Stimulated activated CD4-positive, alpha-beta T cell treated with anti-CD3 and anti-CD28 coated beads, Interleukin-4, amount 100 ng/mL, for 24 hours (primary cell): ENCODE results near the gene POLN.
"Not testable (repeated sequence)": the region's sequence is repeated elsewhere in the genome, so short reads cannot be mapped to it uniquely, and the experiment has no call there.

Experiments
- DNase-seq: peaks from one replicate; pipeline ENCODE4 v3.0.0-alpha.2; 2020

POLN gene

DNA sequence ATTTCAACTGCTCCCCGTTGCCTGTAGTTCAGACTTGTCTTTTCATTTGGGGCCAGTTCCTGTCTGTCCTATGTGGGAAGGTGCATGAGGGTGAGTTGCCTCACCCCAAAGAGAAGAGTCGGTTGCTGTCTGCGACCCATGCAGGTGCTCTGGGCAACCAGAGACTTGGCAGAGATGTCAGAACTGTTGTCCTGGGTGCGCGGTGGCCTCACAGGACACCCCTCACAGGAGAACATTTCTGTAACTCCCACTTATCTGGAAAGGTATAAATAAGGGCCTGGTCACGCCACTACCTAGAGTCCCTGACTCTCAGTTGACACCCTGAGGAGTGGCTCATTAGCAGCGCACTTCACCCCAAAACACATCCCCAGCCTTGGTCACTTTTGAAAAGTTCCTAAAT is 192.5 kb downstream of the POLN start:
- DNase-seq = no peak

DNA sequence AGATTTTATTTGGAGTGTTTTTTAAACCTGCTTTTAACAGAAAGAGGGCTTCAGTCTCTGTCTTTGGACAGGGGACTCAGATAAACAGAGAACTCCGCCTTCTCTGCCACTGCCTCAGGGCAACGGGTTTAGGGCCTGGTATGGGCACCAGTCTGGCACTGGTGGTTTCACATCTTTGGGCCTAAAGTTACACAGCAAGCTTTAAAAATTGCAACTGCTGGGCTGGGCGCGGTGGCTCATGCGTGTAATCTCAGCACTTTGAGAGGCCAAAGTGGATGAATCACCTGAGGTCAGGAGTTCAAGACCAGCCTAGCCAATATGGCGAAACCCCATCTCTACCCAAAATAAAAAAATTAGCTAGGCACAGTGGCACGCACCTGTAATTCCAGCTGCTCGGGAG is 193.1 kb downstream of the POLN start:
- no peak for DNase-seq

DNA sequence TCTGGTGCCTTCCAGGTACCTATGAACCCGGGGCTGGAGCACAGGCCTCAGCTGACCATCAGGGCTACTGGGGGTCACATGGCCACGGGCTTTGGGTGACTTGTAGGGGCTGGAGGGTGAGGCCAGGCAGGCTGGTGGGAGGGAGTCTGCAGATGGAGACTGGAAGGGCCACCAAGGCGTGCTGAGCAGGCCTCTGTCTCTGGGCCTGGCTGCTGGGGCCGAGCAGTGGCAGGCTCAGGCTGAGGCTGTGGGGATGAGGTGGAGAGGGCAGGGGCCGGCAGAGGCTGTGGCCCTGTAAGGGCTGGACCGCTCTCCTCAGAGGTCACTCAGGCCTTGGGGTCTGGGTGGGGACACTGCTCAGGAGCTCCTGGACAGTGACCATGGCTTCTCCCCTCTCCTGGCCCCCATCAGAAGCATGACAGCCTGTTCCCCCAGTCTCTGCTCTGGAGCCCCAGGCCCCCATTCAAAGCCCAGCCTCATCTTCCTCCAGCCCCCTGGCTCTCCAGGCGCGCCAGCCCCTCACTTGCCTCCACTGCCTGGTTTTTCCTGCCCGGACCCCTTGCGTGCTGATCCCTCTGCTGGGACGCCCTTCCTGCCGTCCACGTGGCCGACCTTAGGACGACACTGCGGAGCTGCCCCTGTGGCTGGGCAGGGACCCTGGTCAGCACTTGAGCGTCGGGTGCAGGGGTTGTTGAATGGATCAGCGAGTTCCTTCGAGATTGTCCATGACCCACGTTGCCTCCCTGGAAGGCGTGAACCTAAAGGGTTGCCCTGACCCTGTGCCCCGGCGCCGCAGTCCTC is 193.9 kb downstream of the POLN start:
- no peak for DNase-seq

DNA sequence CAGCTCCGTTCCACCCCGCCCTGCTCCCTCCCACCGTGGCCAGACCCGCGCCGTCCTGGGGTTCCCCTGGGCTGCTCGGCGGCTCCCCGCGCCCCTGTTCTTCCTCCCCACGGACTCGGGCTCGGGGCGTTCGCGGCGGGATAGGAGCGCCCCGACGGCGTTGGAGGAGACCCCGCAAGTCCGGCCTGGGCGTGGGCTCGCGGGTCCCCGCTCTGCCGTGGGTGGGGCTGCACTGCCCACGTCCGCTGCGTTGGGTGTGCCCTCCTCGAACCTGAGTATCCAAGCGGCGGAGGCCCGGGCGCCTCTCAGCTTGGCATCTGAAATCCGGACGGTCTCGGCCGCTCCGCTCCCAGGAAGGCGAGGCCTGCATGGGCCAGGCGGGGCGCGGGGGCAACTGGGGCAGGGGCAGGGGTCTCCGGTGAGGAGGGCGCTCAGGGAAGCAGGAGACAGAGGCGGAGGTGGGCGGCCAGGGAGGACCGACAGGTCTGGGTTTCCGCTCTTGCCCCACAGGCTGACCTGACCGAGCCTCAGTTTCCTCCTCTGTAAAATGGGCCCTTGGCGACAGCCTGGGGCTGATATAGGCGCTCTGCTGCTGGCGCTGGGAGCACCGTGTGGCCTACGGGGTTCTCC is 194.8 kb downstream of the POLN start:
- DNase-seq = no peak

DNA sequence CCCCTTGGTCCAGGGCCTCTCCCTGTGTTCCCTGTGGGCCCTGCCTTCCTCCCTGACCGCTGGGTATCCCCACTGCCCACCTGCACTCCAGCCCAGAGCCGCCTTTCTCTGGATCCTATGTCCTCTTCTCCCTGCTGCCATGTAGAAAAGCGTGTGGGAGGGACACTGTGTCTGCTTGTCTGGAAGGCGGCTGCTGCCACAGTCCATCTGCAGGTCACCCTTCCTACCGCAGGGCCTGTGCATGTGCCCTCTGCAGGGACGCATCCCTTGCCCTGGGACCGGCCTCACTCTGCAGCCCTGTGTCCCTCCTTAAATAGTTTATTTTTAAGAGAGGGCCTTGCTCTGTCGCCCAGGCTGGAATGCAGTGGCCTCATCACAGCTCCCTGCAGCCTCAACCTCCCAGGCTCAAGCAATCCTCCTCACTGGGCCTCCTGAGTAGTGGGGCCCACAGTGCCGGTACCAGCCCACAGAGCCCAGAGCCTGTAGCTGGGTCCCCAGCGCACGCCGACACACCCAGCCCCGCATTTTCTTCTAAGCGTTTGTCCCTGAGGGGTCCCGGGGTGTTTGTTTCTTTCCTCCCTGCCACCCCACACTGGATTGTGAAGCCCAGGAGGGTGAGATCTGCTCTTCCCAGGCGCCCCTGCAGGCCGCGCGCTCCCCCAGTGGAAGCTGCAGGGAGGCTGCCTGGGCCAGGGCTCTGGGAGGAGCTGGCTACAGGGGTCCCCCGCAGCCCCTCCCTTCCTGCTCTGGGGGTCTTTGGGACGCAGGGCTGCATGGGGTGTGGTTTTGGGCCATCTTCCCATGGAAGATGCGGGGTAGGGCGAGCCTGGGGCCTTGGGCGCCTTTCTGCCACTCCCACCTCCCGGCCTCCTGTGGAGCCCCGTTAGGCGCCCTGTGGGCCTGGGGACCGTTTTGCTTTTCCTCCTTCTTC is 195.6 kb downstream of the POLN start:
- no peak for DNase-seq

DNA sequence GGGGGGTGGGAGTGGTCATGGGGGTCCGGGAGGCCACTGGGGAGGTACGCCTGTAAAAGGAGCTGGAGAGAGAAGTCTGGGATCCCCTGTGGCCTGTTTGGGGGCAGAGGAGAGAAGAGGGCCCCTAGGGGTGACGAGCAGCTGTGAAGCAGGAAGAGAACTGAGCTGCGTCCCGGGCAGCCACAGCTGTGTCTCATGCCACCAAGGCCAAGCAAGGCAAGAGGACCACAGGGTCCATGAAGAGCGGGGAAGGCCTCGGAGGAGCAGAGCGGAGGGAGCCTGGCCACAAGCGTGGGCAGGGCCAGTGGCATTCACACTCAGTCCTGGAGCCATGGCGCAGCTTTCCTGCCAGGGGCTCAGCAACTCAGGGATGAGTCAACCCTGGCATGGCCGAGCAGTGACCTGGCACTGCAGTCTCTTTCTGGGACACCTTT is 196.4 kb downstream of the POLN start:
- DNase-seq = no peak

DNA sequence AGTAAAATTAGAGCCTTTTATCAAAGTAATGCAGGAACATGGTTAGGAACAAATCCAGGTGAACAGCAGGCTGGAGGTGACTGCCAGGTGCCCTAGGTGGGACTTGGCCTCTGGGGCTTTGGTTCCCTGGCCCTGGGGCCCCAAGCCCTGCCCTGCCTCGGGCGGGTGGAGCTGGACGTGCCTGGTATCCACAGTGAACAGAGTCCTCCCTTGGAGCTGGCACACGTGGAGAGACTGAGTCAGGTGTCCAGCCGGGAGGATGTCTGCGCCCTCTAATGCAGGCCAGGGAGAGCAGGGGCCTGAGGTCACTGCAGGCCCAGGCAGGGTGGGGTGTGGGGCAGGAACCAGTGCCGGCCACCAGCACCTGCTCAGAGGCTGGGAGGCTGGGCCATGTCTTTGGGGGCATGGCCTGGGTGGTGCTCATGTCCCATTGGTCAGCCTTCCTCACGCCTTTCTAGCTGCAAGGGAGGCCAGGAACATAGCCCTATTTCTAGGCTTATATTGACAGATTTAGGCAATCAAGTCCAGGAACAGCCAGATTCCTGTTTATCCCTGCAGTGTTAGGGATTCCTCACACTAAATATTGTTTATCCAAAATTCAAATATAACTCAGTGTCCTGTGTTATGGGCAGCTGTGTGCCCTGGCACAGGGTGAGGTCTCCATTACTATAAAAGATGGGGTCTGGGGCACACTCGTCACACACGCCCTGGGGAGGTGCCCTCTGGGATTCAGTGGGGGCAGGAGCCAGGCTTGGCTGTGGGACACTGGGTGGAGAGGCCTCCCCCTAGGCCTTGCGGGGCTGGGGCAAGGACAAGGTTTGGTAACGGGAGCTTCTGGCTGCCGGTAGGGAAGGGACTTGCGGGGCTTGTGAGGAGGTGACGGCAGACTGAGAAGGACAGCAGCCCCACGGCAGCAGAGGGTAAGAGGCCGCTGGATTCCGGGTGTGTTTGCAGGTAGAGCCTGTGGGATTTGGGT is 197.1 kb downstream of the POLN start:
- no peak for DNase-seq

DNA sequence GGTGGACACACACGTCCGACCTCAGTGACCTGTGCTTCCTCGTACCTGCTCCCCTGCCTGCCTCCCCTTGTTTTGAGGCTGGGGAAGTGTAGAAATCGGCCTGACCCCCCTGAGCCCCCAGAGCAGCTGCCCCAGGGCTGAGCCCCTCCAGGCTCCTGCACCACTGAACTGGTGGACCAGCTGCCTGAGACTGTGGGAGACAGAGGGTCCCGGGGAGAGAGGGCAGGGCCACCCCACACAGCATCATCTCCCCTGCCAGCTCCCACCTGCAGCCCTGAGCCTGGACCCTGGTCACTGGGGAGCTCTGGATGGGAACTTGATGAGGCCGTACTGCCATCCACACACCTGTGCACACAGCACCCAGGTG is 197.8 kb downstream of the POLN start:
- DNase-seq = no peak

DNA sequence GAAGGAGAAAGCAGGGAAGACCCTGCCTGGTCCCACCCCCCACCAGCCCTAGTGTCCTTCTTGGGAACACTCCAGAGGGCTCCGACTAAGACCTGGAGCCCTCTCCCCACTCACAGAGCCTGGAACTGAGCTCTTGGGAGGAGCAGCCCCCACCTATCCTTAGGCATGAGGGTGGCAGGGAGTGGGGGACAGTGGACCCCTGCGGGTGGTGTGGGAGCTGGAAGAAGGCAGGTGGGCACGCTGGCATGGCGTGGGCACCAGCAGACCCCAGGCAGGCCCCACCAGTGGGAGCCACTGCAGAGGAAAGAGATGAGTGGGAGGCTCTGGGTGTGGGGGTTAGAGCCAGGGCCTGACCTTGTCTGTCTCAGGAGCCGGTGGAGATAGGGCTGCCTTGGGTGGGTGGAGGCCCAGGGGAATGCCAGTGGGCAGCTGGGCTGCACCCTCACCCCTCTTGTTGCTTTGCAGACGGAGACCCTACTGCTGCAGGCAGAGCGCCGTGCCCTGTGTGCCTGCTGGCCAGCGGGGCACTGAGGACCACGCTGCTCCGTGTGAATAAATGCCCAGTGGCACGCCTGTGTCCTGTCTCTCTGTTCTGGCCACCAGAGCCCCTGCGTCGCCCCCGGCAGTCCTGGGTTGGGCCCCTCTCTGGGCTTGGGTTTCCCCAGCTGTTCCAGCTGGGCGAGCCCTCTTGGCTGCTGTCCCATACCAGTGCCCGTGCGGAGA is 198.4 kb downstream of the POLN start:
- no peak for DNase-seq

DNA sequence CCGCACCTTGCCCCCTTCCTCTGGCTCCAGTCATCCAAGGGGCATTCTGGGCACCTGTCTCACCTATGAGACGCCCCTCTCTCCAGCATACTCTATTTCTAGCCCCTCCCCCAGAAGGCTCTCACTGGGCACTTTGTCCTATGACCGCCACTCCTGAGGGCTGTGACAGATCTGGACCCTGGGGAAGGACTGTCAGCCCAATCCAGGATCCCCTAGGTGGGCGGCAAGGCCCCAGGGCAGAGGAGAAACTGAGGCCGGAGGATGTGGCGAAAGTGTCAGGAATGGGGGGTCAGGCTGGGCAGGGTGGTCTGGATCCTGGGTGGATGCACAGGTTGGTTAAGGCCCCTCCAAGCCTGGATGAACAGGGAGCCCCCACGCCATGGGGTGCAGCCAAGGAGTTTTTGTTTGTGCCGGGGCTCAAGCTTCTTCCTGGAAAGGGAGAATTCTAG is 198.9 kb downstream of the POLN start:
- DNase-seq = no peak

DNA sequence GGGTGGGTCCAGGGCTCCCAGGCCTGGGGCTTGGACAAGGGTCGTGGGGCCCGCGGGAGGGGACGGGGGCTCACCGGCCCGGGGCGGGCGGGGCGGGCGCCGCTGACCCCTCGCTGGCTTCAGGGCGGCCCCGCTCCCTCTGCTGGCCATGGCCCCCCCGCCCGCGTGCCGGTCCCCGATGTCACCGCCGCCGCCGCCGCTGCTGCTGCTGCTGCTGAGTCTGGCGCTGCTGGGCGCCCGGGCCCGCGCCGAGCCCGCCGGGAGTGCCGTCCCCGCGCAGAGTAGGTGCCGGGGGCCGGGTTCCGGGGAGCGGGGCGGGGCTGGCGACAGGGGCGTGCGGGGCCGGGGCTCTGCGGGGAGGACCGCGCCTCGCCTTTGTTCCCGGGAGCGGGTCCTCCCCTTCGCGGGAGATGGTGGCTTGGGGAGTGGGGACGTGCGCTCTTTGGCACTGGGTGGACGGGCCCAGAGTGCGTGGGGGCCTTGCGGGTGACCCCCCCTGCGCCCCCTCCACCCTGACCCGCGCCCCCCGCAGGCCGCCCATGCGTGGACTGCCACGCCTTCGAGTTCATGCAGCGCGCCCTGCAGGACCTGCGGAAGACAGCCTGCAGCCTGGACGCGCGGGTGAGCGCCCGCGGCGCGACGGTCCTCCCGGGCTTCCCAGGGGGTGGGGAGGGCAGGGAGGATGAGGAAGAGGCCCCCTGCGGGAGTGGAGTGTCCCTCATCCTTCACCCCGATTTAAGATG is 199.5 kb downstream of the POLN start:
- DNase-seq = peak; percentile 30

DNA sequence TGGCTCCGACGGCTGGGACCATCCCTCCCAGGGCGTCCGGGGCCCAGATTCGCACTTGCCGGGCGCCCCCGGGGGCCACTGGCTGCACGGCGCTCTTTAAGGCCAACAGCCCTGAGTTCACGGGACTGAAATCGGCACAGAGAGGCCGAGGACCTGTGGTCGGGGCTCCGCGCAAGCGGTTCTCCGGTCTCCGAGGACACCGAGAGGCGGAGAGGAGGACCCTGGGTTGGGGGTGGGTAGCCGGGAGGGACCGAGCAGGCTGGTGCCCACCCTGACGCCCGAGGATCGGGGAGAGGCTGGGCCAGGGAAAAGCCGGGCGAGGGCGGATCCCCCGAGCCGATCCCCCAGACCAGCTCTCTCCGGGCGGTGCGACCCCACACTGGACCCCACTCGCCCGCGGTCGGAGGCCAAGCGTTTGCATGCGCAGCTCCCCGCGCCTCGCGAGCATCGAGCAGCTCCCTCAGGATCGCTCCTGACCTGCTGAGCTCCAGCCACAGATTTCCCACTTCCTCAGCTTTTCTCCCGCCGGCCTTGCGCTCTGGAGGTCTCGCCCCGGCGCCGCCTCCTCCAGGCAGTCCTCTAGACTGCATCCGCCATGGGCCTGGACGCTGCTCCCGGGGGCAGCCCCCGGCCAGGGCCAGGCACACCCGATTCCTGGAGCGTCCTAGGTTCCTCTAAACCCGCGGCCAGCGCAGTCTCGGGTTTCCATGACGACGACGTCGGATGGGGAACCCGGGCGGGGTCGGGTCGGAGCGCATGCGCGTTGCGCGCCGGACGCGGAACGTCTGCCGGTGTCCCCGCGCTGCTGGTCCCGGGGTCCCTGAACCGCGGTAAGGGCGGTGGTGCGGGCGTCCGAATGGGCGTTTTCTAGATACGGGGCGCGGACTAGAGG is 200.4 kb downstream of the POLN start:
- peak; percentile 88 for DNase-seq

DNA sequence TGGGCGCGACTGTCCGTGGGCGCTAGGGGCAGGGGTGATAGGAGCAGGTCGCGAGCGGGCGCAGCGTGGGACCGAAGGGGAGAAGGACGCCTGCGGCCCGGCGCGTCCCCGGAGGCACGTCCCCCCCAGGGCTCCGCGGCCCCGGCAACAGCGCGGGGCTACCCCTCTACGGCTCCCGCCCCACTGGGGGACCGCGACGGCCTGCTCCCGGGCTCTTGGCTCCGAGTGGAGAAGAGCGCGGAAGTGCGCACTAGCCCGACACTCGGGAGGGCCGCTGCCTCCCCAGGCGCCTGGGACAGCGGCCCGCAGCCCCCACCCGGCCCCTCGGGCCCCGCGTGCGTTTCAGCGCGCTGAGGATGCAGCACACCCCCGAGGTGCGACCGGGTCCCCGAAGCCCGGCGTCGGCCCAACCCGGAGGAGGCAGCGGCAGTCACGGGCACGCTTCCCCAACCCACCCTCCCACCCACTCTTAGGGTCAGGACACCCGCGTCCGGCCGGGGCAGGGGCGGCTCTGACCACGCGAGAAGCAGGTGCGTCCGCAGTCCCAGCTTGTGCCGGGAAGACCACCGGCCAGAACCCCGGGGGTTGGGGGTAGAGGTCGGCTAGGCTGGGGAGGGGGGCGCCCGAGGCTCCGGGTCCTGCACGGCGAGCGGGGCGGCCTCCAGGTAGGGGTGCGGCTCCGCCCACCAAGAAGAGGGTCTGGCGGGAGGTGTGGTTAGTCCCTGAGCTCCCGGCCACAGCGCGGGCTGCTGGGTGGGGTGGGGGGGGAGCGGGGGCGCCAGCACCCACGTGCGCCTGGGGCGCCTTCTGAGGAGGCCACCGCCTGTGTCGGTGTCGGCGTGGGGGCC is 201.3 kb downstream of the POLN start:
- DNase-seq = no peak

DNA sequence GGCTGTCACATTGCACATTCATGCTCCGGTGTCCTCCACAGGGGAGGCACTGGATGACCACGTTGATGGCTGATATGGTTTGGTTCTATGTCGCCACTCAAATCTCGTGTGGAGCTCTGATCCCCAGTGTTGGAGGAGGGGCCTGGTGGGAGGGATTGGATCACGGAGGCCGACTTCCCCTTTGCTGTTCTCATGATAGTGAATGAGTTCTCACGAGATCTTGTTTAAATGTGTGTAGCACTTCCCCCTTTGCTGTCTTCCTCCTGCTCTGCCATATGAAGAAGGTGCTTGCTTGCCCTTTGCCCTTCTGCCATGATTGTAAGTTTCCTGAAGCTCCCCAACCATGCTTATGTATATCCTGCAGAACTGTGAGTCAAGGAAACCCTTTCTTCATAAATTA is 205.1 kb downstream of the POLN start:
- no peak for DNase-seq

DNA sequence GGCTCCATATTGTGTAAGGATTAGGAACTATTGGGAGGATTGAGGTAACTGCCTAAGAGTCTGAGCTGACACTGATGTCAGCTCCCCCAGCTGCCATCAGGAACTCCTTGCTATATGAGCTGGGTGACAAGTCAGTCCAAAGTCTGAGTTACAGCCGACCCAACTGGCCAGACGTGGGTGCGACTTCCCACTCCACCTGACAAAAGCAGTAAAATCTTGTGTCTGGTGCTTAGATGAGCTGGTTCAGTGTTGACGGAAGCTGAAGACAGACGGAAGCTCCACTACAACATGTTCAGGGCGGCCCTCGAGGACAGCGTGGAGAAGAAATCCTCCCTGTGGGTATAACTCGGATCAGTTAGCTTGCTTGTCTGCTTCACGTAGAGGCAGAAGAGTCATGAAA is 205.6 kb downstream of the POLN start:
- DNase-seq = no peak

DNA sequence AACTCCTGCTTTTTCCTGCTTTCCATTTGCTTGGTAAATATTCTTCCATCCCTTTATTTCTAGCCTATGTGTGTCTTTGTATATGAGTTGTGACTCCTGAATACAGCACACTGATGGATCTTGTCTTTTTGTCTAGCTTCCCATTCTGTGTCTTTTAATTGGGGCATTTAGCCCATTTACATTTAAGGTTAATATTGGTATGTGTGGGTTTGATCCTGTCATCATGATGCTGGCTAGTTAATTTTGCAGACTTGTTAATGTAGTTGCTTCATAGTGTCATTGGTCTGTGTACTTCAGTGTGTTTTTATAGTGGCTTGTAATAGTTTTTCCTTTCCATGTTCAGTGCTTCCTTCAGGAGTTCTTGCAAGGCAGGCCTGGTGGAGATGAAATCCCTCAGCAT is 210.8 kb downstream of the POLN start:
- DNase-seq = not testable (repeated sequence)

DNA sequence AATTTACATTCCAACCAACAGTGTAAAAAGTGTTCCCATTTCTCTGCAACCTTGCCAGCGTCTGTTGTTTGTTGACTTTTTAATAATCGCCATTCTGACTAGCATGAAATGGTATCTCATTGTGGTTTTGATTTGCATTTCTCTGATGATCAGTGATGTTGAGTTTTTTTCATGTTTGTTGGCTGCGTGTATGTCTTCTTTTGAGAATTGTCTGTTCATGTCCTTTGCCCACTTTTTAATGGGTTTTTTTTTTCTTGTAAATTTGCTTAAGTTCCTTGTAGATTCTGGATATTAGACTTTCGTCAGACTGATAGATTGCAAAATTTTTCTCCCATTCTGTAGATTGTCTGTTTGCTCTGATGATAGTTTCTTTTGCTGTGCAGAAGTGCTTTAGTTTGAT is 214.8 kb downstream of the POLN start:
- DNase-seq = not testable (repeated sequence)

DNA sequence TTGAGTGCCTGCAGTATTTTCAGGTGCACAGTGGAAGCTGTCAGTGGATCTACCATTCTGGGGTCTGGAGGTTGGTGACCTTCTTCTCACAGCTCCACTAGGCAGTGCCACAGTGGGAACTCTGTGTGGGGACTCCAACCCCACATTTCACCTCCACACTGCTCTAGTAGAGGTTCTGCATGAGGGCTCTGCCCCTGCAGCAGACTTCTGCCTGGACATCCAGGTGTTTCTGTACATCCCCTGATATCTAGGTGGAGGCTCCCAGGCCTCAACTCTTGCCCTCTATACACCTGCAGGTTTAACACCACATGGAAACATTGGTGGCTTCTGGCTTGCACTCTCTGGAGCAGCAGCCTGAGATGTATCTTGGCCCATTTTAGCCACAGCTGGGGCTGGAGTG is 216.1 kb downstream of the POLN start:
- no peak for DNase-seq

DNA sequence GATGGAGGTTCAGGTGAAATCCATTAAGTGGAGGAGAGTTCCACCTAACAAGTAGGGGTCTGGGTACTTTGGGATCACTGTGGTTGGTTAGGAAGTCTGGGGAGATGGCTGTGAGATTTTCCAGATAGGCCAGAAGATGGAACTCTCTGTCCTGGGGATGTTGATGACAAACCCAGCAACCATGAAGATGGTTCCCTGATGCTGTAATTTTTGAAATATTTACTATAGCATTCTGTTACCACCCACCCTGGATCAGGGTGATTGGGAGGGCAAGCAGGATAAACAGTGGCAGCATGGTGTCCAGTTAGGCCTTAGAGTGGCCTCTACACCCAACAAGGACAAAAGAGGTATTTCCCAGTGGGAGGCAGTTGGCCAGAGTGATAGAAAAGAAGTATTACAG is 217.2 kb downstream of the POLN start:
- no peak for DNase-seq
